K562 (cell line): ENCODE data around the gene HSF2BP. TPM values are rescaled to one million over a fixed set of nuclear protein-coding genes. Genes with fewer than 3 reads are reported as not detected.

Source experiments
- ARID3B ChIP-seq: fragments of 250-450 bp; sonication (Bioruptor Pico); IDR thresholded peaks from 2 replicates; pipeline ENCODE4 v1.4.0; 2020; ENCODE audit warnings: borderline replicate concordance
- CHD4 ChIP-seq: fragments of 200-600 bp; sonication (generic); IDR thresholded peaks from 3 replicates; pipeline ENCODE4 v1.6.1; 2012; ENCODE audit warnings: low read depth, mild to moderate bottlenecking, mixed read lengths, low read length, inconsistent platforms; ENCODE audit not compliant: insufficient read depth, insufficient replicate concordance, poor library complexity, severe bottlenecking
- HCFC1 ChIP-seq: IDR thresholded peaks from 2 replicates; pipeline ENCODE4 v1.6.1; 2012; ENCODE audit warnings: low read depth, low read length, improper control_type of control experiment
- HNRNPK ChIP-seq: fragments of 200-400 bp; formaldehyde crosslinking; IDR thresholded peaks from one replicate; pipeline ENCODE4 v1.6.1; 2018; ENCODE audit warnings: mild to moderate bottlenecking, low read depth, low read length; ENCODE audit not compliant: poor library complexity, severe bottlenecking
- KAT2B ChIP-seq: IDR thresholded peaks from one replicate; pipeline ENCODE4 v1.6.1; 2012; ENCODE audit warnings: low read depth, mild to moderate bottlenecking, control low read depth, inconsistent platforms, low read length, moderate library complexity
- MCM3 ChIP-seq: fragments of 450-650 bp; IDR thresholded peaks from 2 replicates; pipeline ENCODE4 v1.6.1; 2016
- MLLT1 ChIP-seq, 2 experiments: fragments of 450-650 bp; IDR thresholded peaks; 2 replicates each; pipeline ENCODE4 v1.6.1; 2016
- MXD1 ChIP-seq: fragments of 250-450 bp; sonication (Bioruptor Pico); IDR thresholded peaks from 2 replicates; pipeline ENCODE4 v1.8.0; 2021; ENCODE audit warnings: borderline replicate concordance, mild to moderate bottlenecking, moderate library complexity; ENCODE audit not compliant: poor library complexity, severe bottlenecking
- NFXL1 ChIP-seq: fragments of 450-650 bp; formaldehyde crosslinking; IDR thresholded peaks from 2 replicates; pipeline ENCODE4 v1.4.0; 2021; ENCODE audit warnings: mild to moderate bottlenecking
- PRPF4 ChIP-seq: fragments of 200-400 bp; formaldehyde crosslinking; IDR thresholded peaks from one replicate; pipeline ENCODE4 v1.6.1; 2017; ENCODE audit warnings: low read length, low read depth, mild to moderate bottlenecking; ENCODE audit not compliant: insufficient read depth, poor library complexity, severe bottlenecking
- PTBP1 ChIP-seq: fragments of 200-400 bp; formaldehyde crosslinking; IDR thresholded peaks from 2 replicates; pipeline ENCODE4 v1.6.1; 2017; ENCODE audit warnings: low read depth, low read length
- SAP30 ChIP-seq: fragments of 200-600 bp; sonication (generic); IDR thresholded peaks from 2 replicates; pipeline ENCODE4 v1.6.1; 2012; ENCODE audit warnings: borderline replicate concordance, low read depth, mild to moderate bottlenecking, moderate library complexity, low read length, control low read depth, inconsistent platforms; ENCODE audit not compliant: insufficient read depth, poor library complexity, severe bottlenecking
- SMAD2 ChIP-seq: fragments of 150-350 bp; IDR thresholded peaks from 2 replicates; pipeline ENCODE4 v1.6.1; 2014; ENCODE audit warnings: low read depth, mild to moderate bottlenecking, low read length
- SNRNP70 ChIP-seq: fragments of 200-400 bp; formaldehyde crosslinking; optimal IDR thresholded peaks from 2 replicates; pipeline ENCODE3; 2017; ENCODE audit warnings: low read depth, low read length
- TSHZ1 ChIP-seq: fragments of 250-450 bp; sonication (Bioruptor Pico); IDR thresholded peaks from 2 replicates; pipeline ENCODE4 v1.4.0; 2020; ENCODE audit warnings: mild to moderate bottlenecking, moderate library complexity
- ZNF143 ChIP-seq: sonication (generic); formaldehyde crosslinking; IDR thresholded peaks from 2 replicates; pipeline ENCODE4 v1.9.0; 2022; ENCODE audit warnings: mild to moderate bottlenecking, missing genetic modification reagents
- ZNF740 ChIP-seq, 3 experiments: fragments of 200-800 bp in 1 of 3; sonication (Bioruptor generic) in 1 of 3; sonication (generic) in 1 of 3; formaldehyde crosslinking in 1 of 3; IDR thresholded peaks; 2 replicates each; pipeline versions ENCODE4 v1.6.1 to v1.8.0; 2016 to 2022; ENCODE audit warnings: mild to moderate bottlenecking in 2 of 3, missing compliant biosample characterization in 2 of 3, missing genetic modification characterization in 2 of 3, missing genetic modification reagents in 1 of 3
- ZNF76 ChIP-seq: fragments of 250-450 bp; sonication (Bioruptor Pico); IDR thresholded peaks from 2 replicates; pipeline ENCODE4 v1.4.0; 2020; ENCODE audit warnings: mild to moderate bottlenecking, moderate library complexity, borderline replicate concordance
- polyA plus RNA-seq, 8 experiments: library from polyadenylated mRNA; depleted of rRNA in 4 of 8; stranded (reverse) in 5 of 8; unstranded in 3 of 8; fragments of >200 nt; fragmentation: Nextera tagmentation in 2 of 8; fragmentation: Illumina TruSeq in 1 of 8; extraction: Ambion mirVana in 2 of 8; extraction: Trizol in 1 of 8; gene quantifications; 2 replicates each; pipeline versions ENCODE4 v1.2.1 to v1.2.3, GENCODE V29; 2011 to 2014; ENCODE audit warnings: inconsistent platforms in 1 of 8, missing spikeins in 1 of 8
- total RNA-seq, 7 experiments: library from RNA; depleted of rRNA in 6 of 7; stranded (reverse); fragments of >200 nt in 6 of 7; fragmentation: Illumina TruSeq in 2 of 7; extraction: Trizol in 2 of 7; gene quantifications; 2 replicates each; pipeline versions ENCODE4 v1.2.1 to v1.2.3, GENCODE V29; 2011 to 2021; ENCODE audit warnings: low replicate concordance in 1 of 7

The HSF2BP gene
- total and polyA plus RNA-seq, 9 of the 15 experiments (the other 6 are each of a cell fraction or from before 2014, with no cell fraction given), result 0.04 to 0.57 (median 0.20) TPM; not detected in 2

- no peak for TF ChIP-seq ARID3B (CRISPR knock-in tag)
- TF ChIP-seq MLLT1 (IDR thresholded peaks at IDR 0.05), result no peak
- no peak for TF ChIP-seq PTBP1
- no peak for TF ChIP-seq ZNF740 (CRISPR knock-in tag; IDR thresholded peaks at IDR 0.05)
- no peak for TF ChIP-seq ZNF740 (tag; IDR thresholded peaks at IDR 0.05)
- TF ChIP-seq CHD4, result no peak
- no peak for TF ChIP-seq SMAD2
- TF ChIP-seq MXD1, result no peak
- peak; percentile 42; the same call in 1 of the 2 replicates for TF ChIP-seq HCFC1
- no peak for TF ChIP-seq KAT2B
- TF ChIP-seq ZNF143 (CRISPR knock-in tag), result no peak
- no peak for TF ChIP-seq ZNF76 (CRISPR knock-in tag)
- no peak for TF ChIP-seq TSHZ1 (CRISPR knock-in tag)
- TF ChIP-seq HNRNPK, result no peak
- no peak for TF ChIP-seq MCM3
- no peak for TF ChIP-seq SNRNP70
- no peak for TF ChIP-seq NFXL1 (CRISPR knock-in tag)
- no peak for TF ChIP-seq PRPF4
- no peak for TF ChIP-seq SAP30
Observed at GRCh38 chr21:43646550-43647260, 12.6 kb downstream of the HSF2BP start (continued).
